ENCODE data around the gene ABHD17C.

- TF ChIP-seq CTCF (IDR thresholded peaks at IDR 0.05) = no peak
- TF ChIP-seq POLR2A (IDR thresholded peaks at IDR 0.05) = no peak
These were observed 78.0 kb downstream of the ABHD17C start for GRCh38 chr15:80773122-80773551.

Measured in testis (tissue), 2 donors.